ENCODE measurements around the gene PLPP1. TPM values are rescaled to one million over a fixed set of nuclear protein-coding genes. Genes with fewer than 3 reads are reported as not detected.

Gene PLPP1
- total and polyA plus RNA-seq, 2 of the 13 experiments (the other 11 are each of a cell fraction or from before 2014, with no cell fraction given): 7.3 to 12.1 TPM

- H3K4me1 ChIP-seq (ENCODE audit: insufficient read depth, low read length): peaks cover 38% of the 10 kb centered on the region
- 3% methylated on average over 2 of the region's 2 CpGs for WGBS (ENCODE audit: low lambda C conversion rate)
- H3K27me3 ChIP-seq (ENCODE audit: control insufficient read depth in 1 of 2, insufficient read depth in 2 of 2, low read length in 2 of 2): no peaks in the 10 kb centered on the region
- H3K9me3 ChIP-seq (ENCODE audit: low read length): no peaks in the 10 kb centered on the region
- no peak overlapping the region for H3K27ac ChIP-seq (ENCODE audit: extremely low read length, insufficient read depth, low read length)
- peak; percentile 28 for DNase-seq (ENCODE audit: low spot score)
- BruUV-seq (replicated peaks): no TSS peak
- no peak overlapping the region for H3K4me3 ChIP-seq (replicated peaks in 1 of 3; ENCODE audit: insufficient read depth in 1 of 3, low read depth in 2 of 3, low read length in 3 of 3)
- H3K36me3 ChIP-seq (replicated peaks in 1 of 2; ENCODE audit: control insufficient read depth in 1 of 2, insufficient read depth in 2 of 2, low read length in 2 of 2): no peaks in the 10 kb centered on the region
- ChIA-PET POLR2A (no interaction called here), CTCF (ENCODE audit: low intra/inter-chr PET ratio, low total read pairs) (no interaction called here)
- TF ChIP-seq AKNA (CRISPR knock-in tag; IDR thresholded peaks at IDR 0.05; ENCODE audit: borderline replicate concordance): no peak
- no peak for TF ChIP-seq KMT2A (CRISPR knock-in tag; IDR thresholded peaks at IDR 0.05)
- TF ChIP-seq STAG1 (CRISPR knock-in tag; IDR thresholded peaks at IDR 0.05): peak; percentile 51
- no peak for TF ChIP-seq MLXIP (CRISPR knock-in tag; IDR thresholded peaks at IDR 0.05; ENCODE audit: borderline replicate concordance)
- peak; percentile 53 for TF ChIP-seq CTCF (CRISPR knock-in tag; IDR thresholded peaks at IDR 0.05)
- 0 out of 2 replicates have a peak, but pooled peaks have one; percentile 27 for TF ChIP-seq ZNF792 (CRISPR knock-in tag; IDR thresholded peaks at IDR 0.05)
- intact Hi-C loops (cut with micrococcal nuclease; ENCODE audit: unreplicated experiment) (loop anchor here (1.0 to 5.0 kb wide), 2 partner anchors 12 to 145 kb away; no protein-coding TSS in a partner anchor), in situ Hi-C loops (cut with HindIII; ENCODE audit: extremely low pct_ligation_motif_present, low pct_unique_long_range_greater_than_20kb) (no loop called here)
- H3K79me2 ChIP-seq (ENCODE audit: insufficient read depth, low read length): no peaks in the 10 kb centered on the region
- no peak overlapping the region for H2AFZ ChIP-seq (ENCODE audit: low read length)
- ATAC-seq: peak; percentile 90
- H3K4me2 ChIP-seq (ENCODE audit: low read depth, low read length): peak overlapping the region; percentile 54
- no peak overlapping the region for H3K9ac ChIP-seq (ENCODE audit: insufficient read depth, low read depth, low read length)
- no peaks in the 10 kb centered on the region for H4K20me1 ChIP-seq (ENCODE audit: insufficient read depth, low read length)
- FAIRE-seq: peak; percentile 89
Observed at GRCh38 chr5:55546947-55547346, 12.2 kb upstream of the PLPP1 start.

All from HepG2 (cell line).